Vagina (tissue), 2 donors: ENCODE data around the gene PACRG.

Source experiments
- CTCF ChIP-seq, 3 experiments: fragments of 450-650 bp in 2 of 3; fragments of 200-600 bp in 1 of 3; sonication (generic) in 1 of 3; IDR thresholded peaks; one replicate each; pipeline ENCODE4 v1.5.1; 2017 to 2019; ENCODE audit warnings: antibody characterized with exemption in 3 of 3, mild to moderate bottlenecking in 2 of 3, moderate library complexity in 2 of 3
- POLR2A ChIP-seq, 2 donors: fragments of 450-650 bp; IDR thresholded peaks; one replicate each; pipeline ENCODE4 v1.6.1; 2017; ENCODE audit warnings: antibody characterized with exemption in 2 of 2, mild to moderate bottlenecking in 2 of 2, moderate library complexity in 2 of 2
- POLR2AphosphoS5 ChIP-seq, 2 donors: sonication (generic); formaldehyde crosslinking; IDR thresholded peaks; one replicate each; pipeline ENCODE4 v1.9.0; 2017; ENCODE audit warnings: antibody characterized with exemption in 2 of 2, mild to moderate bottlenecking in 2 of 2, low read depth in 1 of 2; ENCODE audit not compliant: insufficient read depth in 1 of 2

GRCh38 chr6:163306000-163306399, 578.2 kb downstream of the PACRG start:
- TF ChIP-seq POLR2AphosphoS5 (IDR thresholded peaks at IDR 0.05; ENCODE audit: insufficient read depth in 1 of 2, low read depth in 1 of 2) (no peak), POLR2A (IDR thresholded peaks at IDR 0.05) (no peak), CTCF (IDR thresholded peaks at IDR 0.05) (no peak)
